Measurements from ENCODE around the gene PARP1.

Gene PARP1

DNA sequence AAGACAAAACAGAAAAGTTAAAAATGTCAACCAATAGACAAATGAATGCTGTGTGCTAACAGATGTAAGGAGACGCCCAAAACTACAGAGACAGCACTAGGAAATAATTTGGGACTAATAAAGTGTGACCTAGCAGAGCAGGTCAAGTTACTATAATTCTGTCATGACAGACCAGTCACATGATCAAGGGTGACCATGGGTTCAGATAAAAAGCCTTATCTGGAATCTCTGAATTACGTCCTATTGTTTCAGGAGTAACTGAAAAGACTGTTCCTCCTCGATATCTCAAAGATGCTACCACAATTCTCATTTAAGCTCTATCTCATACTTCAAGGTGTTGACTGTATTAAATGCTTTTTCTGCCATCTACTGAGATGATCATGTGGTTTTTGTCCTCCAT is 31.6 kb downstream of the PARP1 start:
- no peak for DNase-seq (ENCODE audit: low read depth)

DNA sequence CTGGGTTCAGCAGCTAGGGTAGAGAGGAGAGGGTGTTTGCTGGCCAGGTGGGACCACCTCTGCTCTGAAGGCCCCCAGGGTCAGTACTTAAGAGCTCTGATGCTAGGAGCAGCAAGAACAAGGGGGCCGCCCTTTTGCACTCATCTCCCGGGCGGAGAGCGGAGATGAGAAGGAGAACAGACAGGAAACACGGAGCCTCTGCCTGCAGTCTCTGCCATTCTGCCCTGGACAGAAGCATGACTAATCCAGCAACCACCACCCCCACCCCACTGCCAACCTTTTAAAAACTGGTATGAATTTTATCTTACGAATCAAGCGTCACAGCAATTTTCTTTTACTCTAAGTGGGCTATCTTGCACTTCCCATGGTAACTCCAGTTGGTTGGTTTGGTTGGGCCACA is 34.5 kb downstream of the PARP1 start:
- no peak for DNase-seq (ENCODE audit: low read depth)

DNA sequence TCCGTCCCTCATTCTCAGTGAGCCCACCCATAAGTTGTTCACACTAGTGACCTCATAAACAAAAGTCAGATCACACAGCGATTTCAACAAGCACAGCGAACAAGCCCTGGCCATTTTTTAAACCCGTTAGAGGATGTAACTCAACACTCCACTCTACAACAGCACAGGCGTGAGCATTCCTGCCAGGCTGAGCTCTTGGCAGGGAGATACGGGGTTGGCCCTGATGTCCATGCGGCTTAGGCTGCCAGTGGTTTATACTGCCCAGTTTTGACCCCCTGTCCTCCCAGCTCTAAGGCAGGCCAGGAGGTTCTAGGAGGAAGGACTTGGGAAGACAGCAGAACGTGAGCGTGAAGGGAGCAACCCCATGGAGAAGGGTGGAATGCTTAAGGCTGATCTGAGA is 35.0 kb downstream of the PARP1 start:
- no peak for DNase-seq (ENCODE audit: low read depth)

DNA sequence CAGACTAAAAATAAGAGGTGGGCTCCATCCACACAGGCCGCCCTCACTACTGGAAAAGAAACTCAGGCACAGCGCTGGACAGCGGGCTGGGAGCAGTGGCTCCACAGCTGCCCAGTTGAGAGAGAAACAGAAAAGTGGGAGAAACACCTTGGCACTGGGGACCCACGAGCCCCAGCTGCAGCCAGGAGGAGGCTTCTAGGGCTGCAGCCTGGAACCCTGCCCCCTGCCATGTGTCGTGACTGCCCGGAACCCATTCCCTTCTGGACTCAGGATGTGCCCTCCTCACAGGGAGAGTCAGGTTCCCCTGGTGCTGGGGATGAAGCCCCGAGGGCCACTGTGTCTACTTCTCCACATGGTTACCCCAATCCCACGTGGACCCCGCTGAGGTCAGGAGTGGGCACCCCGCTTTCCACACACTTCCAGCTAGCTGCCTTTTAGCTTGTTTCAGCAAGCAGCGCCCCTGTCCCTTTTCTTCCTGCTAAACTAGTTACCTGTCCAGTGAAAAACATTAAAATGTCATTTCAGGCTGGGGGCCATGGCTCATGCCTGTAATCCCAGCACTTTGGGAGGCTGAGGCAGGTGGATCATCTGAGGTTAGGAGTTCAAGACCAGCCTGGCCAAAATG is 35.9 kb downstream of the PARP1 start:
- DNase-seq (ENCODE audit: low read depth): no peak

DNA sequence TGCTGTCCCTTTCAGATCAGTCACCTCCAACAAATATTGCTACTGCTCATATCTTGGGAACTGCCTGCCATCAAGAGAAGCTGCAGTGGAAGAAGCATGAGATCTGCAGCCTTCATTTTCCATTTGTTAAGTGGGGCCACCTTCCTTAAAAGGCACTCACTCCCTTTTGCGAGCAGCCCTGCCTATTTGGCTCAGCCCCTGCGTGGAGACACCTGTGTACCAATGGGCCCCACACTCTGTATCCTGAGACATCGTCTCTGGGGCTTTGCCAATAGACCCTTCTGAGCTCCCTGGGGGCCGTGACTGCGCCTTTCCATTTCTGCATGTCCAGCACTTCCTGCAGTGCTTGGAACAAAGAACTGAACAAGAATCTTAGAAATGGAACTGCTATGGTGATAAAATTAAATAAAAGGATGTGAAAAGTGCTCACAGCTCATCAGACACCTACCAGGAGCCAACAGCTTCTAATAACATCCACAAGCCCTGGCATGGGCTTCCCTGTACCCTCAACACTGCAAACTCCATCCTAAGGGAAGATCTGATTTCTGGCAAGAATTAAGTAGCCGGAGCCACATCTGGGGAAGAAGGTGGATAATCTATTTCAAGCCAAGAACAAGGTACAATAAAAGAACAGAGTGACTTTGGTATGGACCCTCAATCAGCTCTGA is 36.7 kb downstream of the PARP1 start:
- no peak for DNase-seq (ENCODE audit: low read depth)

DNA sequence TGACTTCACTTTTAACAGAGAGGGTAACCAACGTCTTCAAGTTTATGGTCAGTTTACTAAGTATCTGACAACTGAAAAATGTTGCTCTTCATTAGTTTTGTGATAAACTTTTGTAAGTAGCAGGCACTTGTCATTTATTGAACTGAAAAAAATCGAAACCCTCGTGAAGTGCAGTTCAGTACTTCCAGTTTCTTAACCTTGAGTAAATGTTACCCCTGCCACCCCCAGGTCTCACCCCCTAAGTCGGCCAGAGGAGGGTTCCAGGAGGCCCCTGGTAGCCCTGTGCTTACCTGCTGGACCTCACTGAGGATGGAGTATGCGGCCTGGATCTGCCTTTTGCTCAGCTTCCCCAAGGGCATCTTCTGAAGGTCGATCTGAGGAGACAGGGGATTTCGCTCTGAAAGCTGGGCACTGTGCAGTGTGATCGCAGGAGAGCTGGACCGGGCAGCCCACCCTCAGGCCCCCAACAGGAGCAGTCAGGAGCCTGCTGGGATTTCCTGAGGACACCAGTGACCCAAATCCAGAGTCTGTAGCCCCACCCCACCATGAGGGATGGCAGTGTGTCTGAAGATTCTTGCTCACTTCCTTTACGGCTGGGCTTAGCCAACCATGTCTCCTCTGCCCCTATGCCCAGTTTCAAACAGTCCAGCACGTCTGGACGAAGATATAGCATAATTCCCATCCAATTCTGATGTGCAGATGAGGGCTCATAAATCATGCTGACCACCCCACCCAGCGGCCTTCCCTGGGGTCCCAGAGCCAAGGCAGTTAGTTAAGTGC is 37.6 kb downstream of the PARP1 start:
- DNase-seq (ENCODE audit: low read depth): no peak

DNA sequence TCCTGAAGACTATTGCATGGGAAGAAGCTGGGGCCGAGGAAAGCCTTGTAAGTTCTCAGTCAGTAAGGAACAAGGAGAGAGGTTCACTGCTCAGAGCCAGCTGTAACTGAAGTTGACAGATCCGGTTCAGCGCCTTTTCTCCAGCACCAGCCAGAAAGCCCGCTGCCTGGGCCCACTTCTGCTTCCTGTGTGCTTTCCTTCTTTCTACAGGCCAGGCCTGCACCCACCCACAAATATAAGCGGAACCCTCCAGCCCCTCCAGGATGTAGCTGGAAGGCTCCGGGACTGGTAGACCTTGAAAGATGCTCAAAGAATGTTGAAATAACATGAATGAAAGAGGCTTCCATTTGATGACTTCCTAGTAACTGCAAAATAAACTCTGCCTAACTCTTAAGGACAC is 38.8 kb downstream of the PARP1 start:
- DNase-seq (ENCODE audit: low read depth): no peak

DNA sequence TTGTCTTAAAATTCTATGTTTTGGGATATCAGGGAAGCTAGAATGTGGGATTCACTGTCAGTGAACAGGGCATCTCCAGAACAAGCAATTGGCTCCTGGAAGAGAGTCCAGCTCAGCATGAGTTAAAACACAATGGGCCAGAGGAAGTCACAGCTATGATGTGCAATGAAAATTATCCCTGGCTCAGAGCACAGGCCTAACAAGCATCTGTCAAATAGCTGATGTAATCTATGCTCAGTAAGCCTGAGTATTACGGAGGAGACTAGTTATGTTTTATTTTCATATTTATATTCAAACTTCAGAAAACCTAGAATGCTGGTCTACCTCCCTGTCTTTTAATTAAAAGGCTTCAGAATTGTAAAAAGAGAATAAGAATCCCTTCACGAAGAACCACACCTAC is 41.6 kb downstream of the PARP1 start:
- no peak for DNase-seq (ENCODE audit: low read depth)

DNA sequence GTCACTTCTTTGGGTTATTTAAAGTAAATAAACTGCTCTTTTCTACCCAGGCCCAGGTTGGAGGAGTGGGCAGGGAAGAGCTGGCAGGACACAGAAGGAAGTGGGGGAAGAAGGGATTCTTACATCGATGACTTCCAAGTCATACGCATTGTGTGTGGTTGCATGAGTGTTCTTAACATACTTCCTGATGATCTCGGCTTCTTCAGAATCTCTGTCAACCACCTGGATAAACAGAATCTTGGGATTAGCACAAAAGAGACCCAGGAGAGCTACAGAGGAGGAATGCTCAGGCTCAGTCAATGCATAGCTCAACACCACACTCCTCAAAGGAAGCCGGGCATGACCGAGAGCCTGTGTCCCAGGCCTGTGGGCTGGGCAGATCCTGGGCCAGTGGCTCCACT is 42.1 kb downstream of the PARP1 start:
- DNase-seq (ENCODE audit: low read depth): no peak

DNA sequence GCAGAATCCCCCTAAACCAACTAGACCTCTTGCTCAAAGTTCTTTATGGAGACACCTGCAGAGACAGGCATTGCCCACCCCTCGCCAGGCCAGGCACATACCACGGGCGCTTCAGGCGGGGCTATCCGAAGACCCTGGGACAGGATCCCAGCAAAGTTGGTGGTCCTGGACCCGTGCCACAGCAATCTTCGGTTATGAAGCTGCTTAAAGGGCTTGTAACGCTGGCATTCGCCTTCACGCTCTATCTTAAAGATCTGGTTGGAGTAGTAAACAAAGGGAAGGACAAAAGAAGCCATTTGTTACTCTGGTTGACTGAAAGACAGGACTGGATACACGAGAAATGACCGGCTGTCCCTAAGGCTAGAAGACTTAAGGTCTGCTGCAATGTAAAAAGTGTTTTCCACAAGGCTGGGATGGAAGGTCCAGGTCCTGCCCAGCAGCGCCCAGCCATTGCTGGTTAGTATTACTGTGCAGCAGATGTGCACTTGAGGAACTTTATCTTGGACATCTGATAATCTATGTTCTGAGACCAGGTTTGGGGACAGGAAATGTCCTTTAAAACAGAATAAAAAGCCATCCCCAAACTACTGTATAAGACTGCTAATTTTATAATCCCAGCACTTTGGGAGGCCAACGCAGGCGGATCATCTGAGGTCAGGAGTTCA is 42.9 kb downstream of the PARP1 start:
- DNase-seq (ENCODE audit: low read depth): no peak

DNA sequence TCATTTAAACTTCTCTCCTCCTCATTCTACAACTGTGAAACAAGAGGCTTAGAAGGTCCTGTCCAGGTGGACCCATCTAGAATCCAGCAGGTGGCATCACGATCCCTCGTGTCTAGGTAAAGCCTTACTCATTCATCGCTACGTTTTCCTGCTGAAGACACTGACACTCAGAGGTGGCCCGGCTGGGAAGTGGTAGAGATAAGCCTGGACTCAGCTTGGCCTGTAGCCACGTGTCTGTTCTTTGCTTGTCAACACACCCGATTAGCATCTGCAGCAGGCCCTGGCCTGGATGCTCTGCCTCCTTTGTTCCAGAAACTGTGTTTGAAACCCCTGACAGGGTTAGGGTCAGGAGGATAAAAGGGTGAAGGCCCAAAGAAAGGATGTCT is 43.4 kb downstream of the PARP1 start:
- DNase-seq (ENCODE audit: low read depth): no peak

DNA sequence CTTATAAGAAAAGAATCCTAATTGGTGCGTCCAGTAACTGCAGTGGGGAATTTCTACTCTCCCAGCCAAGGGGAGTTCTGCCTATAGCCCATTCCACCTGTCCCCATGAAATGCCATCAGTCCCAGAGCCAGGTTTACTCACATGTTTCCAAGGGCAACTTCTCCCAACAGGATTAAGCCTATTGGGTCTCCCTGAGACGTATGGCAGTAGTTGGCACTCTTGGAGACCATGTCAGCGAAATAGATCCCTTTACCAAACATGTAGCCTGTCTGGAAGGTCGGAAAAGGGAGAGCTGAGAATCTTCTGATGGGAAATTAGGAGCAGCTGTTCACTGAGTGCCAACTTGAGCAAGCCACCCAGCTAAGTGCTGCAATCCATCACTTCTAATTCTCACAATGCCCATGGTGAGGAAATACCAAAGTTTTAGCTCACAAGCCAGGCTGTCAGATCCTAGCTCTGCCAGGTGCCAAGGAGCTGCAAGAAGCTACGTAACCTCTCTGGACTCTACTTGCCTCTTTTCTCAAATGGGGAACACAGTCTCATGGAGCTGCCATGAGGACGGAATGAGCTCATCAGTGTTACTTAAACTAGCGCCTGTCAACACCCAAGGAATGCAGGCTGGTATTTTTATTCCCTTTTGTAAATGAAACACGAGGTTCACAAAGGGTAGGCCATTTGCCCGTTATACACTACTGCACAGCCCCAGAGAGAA is 43.9 kb downstream of the PARP1 start:
- no peak for DNase-seq (ENCODE audit: low read depth)

DNA sequence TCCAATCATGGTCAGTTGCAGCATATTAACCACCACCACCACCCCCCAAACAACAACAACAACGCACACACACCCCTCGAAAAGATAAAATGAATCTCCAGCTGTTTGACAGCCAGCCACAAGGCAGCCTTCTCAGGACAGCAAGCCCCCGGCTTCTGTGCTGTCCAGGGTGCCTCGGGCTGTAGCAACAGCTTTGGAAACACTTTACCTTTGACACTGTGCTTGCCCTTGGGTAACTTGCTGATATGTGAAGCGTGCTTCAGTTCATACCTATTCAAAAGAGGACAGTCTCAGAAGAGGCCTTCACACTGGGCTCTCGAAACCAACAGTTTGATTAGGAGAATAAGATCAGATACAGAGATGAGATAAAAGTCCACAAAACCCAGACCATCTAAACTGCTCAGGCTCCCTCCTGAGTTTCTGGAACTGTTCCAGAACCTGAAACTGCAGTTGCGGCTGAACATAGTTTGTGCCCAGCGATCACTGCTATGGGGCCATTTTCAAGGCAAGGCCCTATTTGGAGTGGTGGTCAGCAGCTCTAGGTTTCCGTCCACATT is 44.9 kb downstream of the PARP1 start:
- no peak for DNase-seq (ENCODE audit: low read depth)

DNA sequence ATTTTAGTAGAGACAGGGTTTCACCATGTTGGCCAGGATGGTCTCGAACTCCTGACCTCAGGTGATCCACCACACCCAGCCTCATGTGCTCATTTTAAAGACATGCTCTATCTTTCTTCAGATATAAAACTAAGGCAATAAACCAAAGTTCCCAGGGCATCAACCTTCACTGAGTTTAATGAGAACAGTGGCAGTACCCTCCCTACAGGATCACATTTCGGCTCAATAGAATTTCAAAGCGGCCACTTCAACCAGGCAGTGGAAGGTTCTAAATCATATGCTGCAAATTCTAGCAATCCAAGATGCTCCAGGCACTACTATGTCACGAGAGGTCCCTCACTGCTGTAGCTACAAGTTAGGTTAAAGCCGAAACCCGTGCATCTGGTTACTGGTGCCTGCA is 45.5 kb downstream of the PARP1 start:
- no peak for DNase-seq (ENCODE audit: low read depth)

DNA sequence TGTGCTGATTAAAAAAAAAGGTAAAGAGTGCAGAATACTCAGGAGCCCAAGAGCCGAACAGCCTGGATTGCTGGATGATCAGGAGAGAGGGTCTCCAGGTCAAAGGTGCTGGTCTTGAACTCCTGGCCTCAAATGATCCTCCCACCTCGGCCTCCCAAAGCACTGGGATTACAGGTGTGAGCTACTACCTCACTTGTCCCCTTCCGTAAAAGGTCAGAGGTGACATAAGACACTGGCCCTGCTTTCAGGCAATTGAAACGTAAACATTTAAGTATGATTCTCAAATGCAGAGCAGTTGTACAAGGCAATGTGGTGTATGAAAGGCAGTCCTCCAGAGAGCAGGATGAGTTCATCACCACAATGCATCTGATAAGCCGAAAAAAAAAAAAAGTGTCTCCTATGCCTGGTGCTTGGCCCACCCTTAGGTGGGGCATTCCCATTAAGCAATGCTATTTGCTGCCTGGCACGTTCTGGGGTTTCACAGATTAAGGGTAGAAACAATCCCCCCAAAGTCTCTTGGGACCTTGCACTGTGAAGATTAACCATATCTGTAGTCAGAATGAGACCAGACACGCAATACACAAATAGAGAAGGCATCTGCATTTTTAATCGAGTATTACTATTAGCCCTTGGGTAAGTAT is 47.7 kb downstream of the PARP1 start:
- DNase-seq (ENCODE audit: low read depth): no peak

DNA sequence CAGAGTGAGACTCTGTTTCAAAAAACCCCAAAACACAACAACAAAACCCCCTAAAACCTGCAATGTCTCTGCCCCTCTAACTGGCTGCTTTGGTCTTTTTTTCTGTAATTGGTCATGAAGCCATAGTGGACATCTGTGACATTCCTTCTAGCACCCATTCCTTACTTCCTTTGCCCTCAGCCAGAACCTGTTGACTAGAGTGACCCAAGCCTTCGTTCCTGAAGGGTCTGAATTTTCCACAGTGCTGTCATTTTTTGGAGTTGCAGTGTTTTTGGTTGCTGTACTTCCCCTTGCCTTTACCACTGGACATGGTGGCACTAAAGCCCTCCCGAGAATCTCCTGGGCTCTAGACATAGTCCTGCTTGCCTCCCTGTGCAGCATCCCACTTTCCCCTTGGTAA is 50.5 kb downstream of the PARP1 start:
- no peak for DNase-seq (ENCODE audit: low read depth)

DNA sequence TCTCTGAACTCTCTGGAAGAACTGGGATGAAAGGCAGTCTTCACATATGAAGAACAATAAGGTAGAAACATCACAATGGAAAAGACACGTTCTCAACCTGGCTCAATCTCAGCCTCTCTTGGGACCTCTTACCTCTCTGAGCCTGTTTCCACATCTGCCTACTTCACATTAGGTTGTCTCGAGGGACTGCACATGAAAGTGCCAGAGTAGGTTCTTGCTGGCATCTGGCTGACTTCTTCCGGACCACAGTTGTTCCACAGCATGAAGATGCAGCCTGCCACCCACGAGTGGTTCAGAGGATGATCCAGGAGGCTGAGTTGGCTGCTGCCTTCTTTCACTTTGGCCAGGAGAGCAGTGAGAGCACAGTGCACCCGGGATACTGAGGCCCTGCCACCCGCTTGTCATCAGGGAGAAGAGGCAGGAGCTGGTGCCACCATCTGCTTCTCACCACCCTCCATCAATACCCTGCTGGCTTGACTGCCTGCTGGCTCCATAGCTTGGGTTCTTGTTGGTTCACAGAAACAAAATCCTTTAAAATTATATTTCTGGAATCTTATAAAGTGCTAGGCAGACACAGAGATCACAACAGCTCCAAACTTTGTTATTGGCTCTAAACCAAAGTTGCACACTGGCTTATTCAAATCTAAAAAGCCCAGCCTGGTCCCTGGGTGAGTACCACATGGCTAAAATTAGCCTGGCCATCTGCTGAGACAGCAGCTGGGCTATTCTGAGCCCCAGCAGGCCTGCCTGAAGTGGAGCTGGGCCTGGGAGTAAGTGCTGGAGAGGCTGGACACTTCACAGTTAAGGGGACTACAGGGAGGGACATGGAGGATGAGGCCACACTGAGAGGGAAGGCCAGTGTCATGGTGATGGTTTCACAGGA is 52.0 kb downstream of the PARP1 start:
- DNase-seq (ENCODE audit: low read depth): no peak

DNA sequence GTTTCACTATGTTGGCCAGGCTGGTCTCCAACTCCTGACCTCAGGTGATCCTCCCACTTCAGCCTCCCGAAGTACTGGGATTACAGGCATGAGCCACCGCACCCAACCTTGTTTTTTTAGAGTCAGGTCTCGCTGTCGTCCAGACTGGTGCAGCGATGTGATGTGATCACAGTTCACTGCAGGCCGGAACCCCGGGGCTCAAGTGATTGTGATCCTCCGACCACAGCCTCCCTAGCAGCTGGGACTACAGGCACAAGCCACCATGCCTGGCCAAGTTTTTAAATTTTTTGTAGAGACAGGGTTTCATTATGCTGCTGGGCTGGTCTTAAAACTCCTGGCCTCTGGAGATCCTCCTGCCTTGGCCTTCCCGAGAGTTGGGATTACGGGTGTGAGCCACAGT is 52.9 kb downstream of the PARP1 start:
- no peak for DNase-seq (ENCODE audit: low read depth)

DNA sequence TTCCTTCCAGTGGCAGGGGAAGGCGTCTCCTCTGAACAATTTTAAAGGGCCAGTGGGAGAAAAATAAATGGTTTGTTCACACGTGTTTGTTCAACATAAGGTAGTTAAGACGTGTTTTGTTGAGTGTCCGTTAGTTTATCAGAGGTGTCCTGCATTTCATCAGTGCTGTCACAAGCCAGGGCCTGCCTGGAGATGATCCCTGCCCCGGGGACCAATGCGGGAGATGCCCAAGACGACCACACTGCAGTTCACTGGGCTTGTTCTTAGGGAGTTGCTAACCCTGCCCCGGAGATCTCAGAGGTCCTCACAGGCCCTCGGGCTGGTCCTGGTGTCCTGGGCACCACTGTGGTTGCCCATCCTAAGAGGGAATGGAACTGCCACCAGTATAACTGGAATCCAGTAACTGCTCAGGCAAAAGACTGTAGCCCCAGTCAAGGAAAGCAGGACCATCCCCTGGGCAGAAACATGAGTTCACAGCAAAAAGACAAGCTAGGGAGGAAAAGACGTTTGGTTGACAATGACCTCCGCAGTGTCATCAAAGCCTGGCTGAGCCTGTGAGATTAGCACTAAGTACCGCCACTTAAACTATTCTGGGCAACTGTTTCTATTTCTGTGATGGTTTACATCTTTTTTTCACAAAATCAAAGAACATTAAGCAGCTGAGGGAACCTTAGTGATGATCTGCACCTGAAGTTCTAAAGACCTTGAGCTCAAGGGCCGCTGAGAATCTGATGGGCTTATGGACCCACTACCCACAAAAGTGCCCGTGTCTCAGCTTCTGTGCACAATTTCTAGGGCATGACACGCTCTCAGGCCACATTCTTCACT is 54.0 kb downstream of the PARP1 start:
- DNase-seq (ENCODE audit: low read depth): no peak

DNA sequence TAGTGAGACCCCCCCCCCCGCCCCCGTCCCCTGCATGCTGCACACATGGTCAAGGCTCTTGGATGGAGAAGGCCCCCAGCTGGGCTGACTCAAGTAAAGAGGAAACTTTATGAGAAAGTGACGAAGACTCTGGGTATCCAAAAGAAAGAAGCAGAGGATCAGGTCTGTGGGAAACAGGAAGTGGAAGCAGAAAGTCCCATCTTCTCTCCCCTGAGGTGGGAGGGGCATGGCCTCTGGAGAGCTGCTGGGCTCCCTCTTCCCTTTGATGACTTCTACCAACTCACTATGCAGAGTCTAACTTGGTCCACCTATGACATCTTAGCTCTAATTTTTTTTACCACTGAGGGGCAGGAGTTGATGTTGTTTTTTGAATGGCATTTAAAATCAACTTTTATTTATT is 56.2 kb downstream of the PARP1 start:
- no peak for DNase-seq (ENCODE audit: low read depth)

Data from stimulated activated CD8-positive, alpha-beta memory T cell treated with anti-CD3 and anti-CD28 coated beads, Interleukin-7, amount 100 ng/mL, for 24 hours (primary cell).